HEK293 (cell line): Measurements from ENCODE around the gene SLC11A2.

Source experiments
- BCL11A ChIP-seq: fragments of 450-650 bp; formaldehyde crosslinking; IDR thresholded peaks from 2 replicates; pipeline ENCODE4 v1.5.1; 2016; ENCODE audit warnings: low read depth, missing biosample characterization, missing genetic modification characterization
- GLIS2 ChIP-seq: fragments of 450-650 bp; formaldehyde crosslinking; IDR thresholded peaks from 2 replicates; pipeline ENCODE4 v1.5.1; 2016; ENCODE audit warnings: missing biosample characterization, missing genetic modification characterization
- HOXD13 ChIP-seq: sonication (generic); formaldehyde crosslinking; IDR thresholded peaks from 2 replicates; pipeline ENCODE4 v1.8.0; 2022; ENCODE audit warnings: missing genetic modification reagents, borderline replicate concordance
- KLF8 ChIP-seq: fragments of 450-650 bp; formaldehyde crosslinking; IDR thresholded peaks from 2 replicates; pipeline ENCODE4 v1.5.1; 2016; ENCODE audit warnings: missing biosample characterization, missing genetic modification characterization
- MEIS1 ChIP-seq: sonication (generic); formaldehyde crosslinking; IDR thresholded peaks from 2 replicates; pipeline ENCODE4 v1.8.1; 2022; ENCODE audit warnings: missing genetic modification reagents, mild to moderate bottlenecking, borderline replicate concordance
- OVOL3 ChIP-seq: fragments of 450-650 bp; formaldehyde crosslinking; IDR thresholded peaks from 2 replicates; pipeline ENCODE4 v1.5.1; 2016; ENCODE audit warnings: missing biosample characterization, missing genetic modification characterization
- SETDB1 ChIP-seq: IDR thresholded peaks from one replicate; pipeline ENCODE4 v1.6.1; 2017; ENCODE audit warnings: mild to moderate bottlenecking, low read length, moderate library complexity, mixed read lengths; ENCODE audit not compliant: insufficient read length
- WT1 ChIP-seq: fragments of 450-650 bp; formaldehyde crosslinking; IDR thresholded peaks from 2 replicates; pipeline ENCODE4 v1.5.1; 2016; ENCODE audit warnings: missing biosample characterization, missing genetic modification characterization
- ZBTB1 ChIP-seq: fragments of 450-650 bp; formaldehyde crosslinking; IDR thresholded peaks from 2 replicates; pipeline ENCODE4 v1.5.1; 2016; ENCODE audit warnings: missing biosample characterization, missing genetic modification characterization
- ZBTB11 ChIP-seq: fragments of 450-650 bp; formaldehyde crosslinking; conservative IDR thresholded peaks from 2 replicates; pipeline ENCODE4 v1.5.1; 2016; ENCODE audit warnings: low read depth, missing biosample characterization, missing genetic modification characterization
- ZEB2 ChIP-seq: fragments of 450-650 bp; formaldehyde crosslinking; IDR thresholded peaks from 2 replicates; pipeline ENCODE4 v1.5.1; 2016; ENCODE audit warnings: missing biosample characterization, missing genetic modification characterization
- ZIC2 ChIP-seq: fragments of 450-650 bp; formaldehyde crosslinking; IDR thresholded peaks from 2 replicates; pipeline ENCODE4 v1.5.1; 2016; ENCODE audit warnings: missing biosample characterization, missing genetic modification characterization
- ZNF148 ChIP-seq: fragments of 450-650 bp; formaldehyde crosslinking; IDR thresholded peaks from 2 replicates; pipeline ENCODE4 v1.5.0; 2017; ENCODE audit warnings: missing biosample characterization, missing genetic modification characterization, borderline replicate concordance
- ZNF19 ChIP-seq: fragments of 450-650 bp; formaldehyde crosslinking; IDR thresholded peaks from 2 replicates; pipeline ENCODE4; 2016; ENCODE audit warnings: missing biosample characterization, missing genetic modification characterization, low read depth
- ZNF211 ChIP-seq: fragments of 450-650 bp; formaldehyde crosslinking; IDR thresholded peaks from 2 replicates; pipeline ENCODE4 v1.5.1; 2016; ENCODE audit warnings: low read depth, missing biosample characterization, missing genetic modification characterization
- ZNF221 ChIP-seq: fragments of 450-650 bp; formaldehyde crosslinking; IDR thresholded peaks from 2 replicates; pipeline ENCODE4 v1.5.1; 2017; ENCODE audit warnings: missing biosample characterization, missing genetic modification characterization, borderline replicate concordance
- ZNF223 ChIP-seq: fragments of 450-650 bp; formaldehyde crosslinking; IDR thresholded peaks from 2 replicates; pipeline ENCODE4 v1.5.1; 2016; ENCODE audit warnings: missing biosample characterization, missing genetic modification characterization
- ZNF248 ChIP-seq: fragments of 450-650 bp; formaldehyde crosslinking; IDR thresholded peaks from 2 replicates; pipeline ENCODE4 v1.5.1; 2017; ENCODE audit warnings: missing biosample characterization, missing genetic modification characterization
- ZNF324 ChIP-seq: fragments of 450-650 bp; formaldehyde crosslinking; IDR thresholded peaks from 2 replicates; pipeline ENCODE4 v1.5.1; 2016; ENCODE audit warnings: missing biosample characterization, missing genetic modification characterization
- ZNF514 ChIP-seq: fragments of 450-650 bp; formaldehyde crosslinking; IDR thresholded peaks from 2 replicates; pipeline ENCODE4 v1.5.1; 2016; ENCODE audit warnings: missing biosample characterization, missing genetic modification characterization
- ZNF518A ChIP-seq: fragments of 450-650 bp; formaldehyde crosslinking; conservative IDR thresholded peaks from 2 replicates; pipeline ENCODE4 v1.5.1; 2016; ENCODE audit warnings: low read depth, missing biosample characterization, missing genetic modification characterization
- ZNF624 ChIP-seq: fragments of 450-650 bp; formaldehyde crosslinking; IDR thresholded peaks from 2 replicates; pipeline ENCODE4 v1.5.1; 2017; ENCODE audit warnings: missing biosample characterization, missing genetic modification characterization
- ZNF692 ChIP-seq: fragments of 450-650 bp; formaldehyde crosslinking; IDR thresholded peaks from 2 replicates; pipeline ENCODE4 v1.5.1; 2016; ENCODE audit warnings: missing biosample characterization, missing genetic modification characterization
- TF ChIP-seq, protein P1 (sequence below): fragments of 450-650 bp; formaldehyde crosslinking; IDR thresholded peaks from 2 replicates; pipeline ENCODE4 v1.5.1; 2016; ENCODE audit warnings: missing biosample characterization, missing genetic modification characterization
- TF ChIP-seq, protein P2 (sequence below): fragments of 450-650 bp; formaldehyde crosslinking; IDR thresholded peaks from 2 replicates; pipeline ENCODE4 v1.5.1; 2016; ENCODE audit warnings: missing biosample characterization, missing genetic modification characterization

SLC11A2 gene

DNA sequence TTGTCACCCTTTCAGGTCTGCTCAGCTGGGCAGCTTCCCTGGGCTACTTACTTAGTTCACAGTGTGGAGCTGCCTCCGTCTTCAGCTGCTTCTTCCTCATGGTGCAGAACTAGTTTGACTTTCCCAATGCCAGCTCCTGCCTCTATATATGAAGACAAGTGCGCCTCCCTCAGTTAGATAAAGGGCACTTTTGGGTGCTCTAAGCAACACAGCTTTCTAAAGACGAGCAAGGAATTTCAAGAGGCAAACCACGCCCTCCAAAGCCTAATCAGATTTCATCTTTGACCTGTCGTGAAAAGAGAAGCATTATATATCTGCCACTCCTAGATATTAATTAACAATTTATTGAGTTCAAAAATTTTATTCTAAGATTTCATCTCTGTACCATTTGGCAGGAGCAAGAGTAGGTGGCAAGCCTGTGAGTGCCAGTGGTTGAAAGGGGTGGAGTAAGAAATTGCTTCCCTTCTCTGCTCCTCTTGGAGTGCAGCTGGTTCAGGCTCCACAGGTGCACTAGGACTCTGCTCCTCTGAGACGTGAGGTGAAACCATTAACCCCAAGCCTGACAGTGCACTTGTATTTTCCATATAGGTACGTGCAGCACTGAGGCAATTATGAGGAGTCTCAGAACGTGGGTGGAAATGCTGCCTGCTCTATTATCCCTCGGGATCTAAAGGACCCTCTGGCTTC, 2.1 kb upstream of the SLC11A2 start (continued):
- TF ChIP-seq, protein P1, sequence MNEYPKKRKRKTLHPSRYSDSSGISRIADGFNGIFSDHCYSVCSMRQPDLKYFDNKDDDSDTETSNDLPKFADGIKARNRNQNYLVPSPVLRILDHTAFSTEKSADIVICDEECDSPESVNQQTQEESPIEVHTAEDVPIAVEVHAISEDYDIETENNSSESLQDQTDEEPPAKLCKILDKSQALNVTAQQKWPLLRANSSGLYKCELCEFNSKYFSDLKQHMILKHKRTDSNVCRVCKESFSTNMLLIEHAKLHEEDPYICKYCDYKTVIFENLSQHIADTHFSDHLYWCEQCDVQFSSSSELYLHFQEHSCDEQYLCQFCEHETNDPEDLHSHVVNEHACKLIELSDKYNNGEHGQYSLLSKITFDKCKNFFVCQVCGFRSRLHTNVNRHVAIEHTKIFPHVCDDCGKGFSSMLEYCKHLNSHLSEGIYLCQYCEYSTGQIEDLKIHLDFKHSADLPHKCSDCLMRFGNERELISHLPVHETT, result no peak
- no peak for TF ChIP-seq GLIS2 (tag by site-specific recombination)
- TF ChIP-seq ZIC2, result no peak
- TF ChIP-seq ZBTB11, result no peak
- TF ChIP-seq ZNF624 (tag by site-specific recombination), result no peak
- no peak for TF ChIP-seq ZNF148 (tag by site-specific recombination)
- TF ChIP-seq ZBTB1 (tag by site-specific recombination), result no peak
- no peak for TF ChIP-seq MEIS1 (CRISPR knock-in tag)
- no peak for TF ChIP-seq ZNF221 (tag by site-specific recombination)
- TF ChIP-seq ZNF692 (tag by site-specific recombination), result no peak
- 0 out of 2 replicates have a peak, but pooled peaks have one; percentile 22 for TF ChIP-seq KLF8
- TF ChIP-seq ZEB2 (tag by site-specific recombination), result 0 out of 2 replicates have a peak, but pooled peaks have one; percentile 23
- TF ChIP-seq, protein P2, sequence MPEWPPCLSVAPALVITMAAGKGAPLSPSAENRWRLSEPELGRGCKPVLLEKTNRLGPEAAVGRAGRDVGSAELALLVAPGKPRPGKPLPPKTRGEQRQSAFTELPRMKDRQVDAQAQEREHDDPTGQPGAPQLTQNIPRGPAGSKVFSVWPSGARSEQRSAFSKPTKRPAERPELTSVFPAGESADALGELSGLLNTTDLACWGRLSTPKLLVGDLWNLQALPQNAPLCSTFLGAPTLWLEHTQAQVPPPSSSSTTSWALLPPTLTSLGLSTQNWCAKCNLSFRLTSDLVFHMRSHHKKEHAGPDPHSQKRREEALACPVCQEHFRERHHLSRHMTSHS (tag by site-specific recombination), result no peak
- TF ChIP-seq ZNF223, result no peak
- TF ChIP-seq HOXD13, result no peak
- no peak for TF ChIP-seq OVOL3 (tag by site-specific recombination)
- TF ChIP-seq BCL11A (tag by site-specific recombination), result no peak
- no peak for TF ChIP-seq ZNF248 (tag by site-specific recombination)
- TF ChIP-seq ZNF518A (tag by site-specific recombination), result no peak
- no peak for TF ChIP-seq ZNF514 (tag by site-specific recombination)
- TF ChIP-seq SETDB1, result no peak
- TF ChIP-seq ZNF211 (tag by site-specific recombination), result no peak
- TF ChIP-seq WT1 (tag by site-specific recombination), result no peak
- TF ChIP-seq ZNF324 (tag by site-specific recombination), result no peak
- TF ChIP-seq ZNF19, result no peak
